HepG2 (cell line): ENCODE results near the gene ZMYND8. TPM values are rescaled to one million over a fixed set of nuclear protein-coding genes. Genes with fewer than 3 reads are reported as not detected.

Source experiments
- ATAC-seq: fragments of 200-7000 bp; cut with Tn5 transposase; 3 replicates; pipeline ENCODE4 v1.9.1; 2020; ENCODE audit warnings: mild to moderate bottlenecking, moderate library complexity
- BruUV-seq: library from RNA; stranded (reverse); fragments of 400-500 nt; replicated peaks from 2 replicates; lab custom pipeline; 2021; lab: Mats Ljungman, UMichigan
- CTCF ChIA-PET: fragments of 300-600 bp; formaldehyde crosslinking; extraction: SDS; loops from one replicate; lab custom pipeline; 2021; ENCODE audit warnings: low total read pairs, inconsistent platforms, low intra/inter-chr PET ratio; lab: Yijun Ruan, JAX
- POLR2A ChIA-PET: fragments of 350-600 bp; sonication (Branson Sonifier 250); formaldehyde crosslinking; loops from one replicate; lab custom pipeline; 2020; ENCODE audit warnings: antibody characterized with exemption, inconsistent platforms; lab: Yijun Ruan, JAX
- DNase-seq: peaks from one replicate; pipeline ENCODE4 v3.0.0-alpha.2; 2015; ENCODE audit warnings: low spot score
- FAIRE-seq: peaks from 3 replicates; lab custom pipeline; 2011; peaks lifted over from hg19 to GRCh38; lab: Jason Lieb, UNC
- H2AFZ ChIP-seq: one replicate; pipeline ENCODE4 v1.6.1; 2011; ENCODE audit warnings: low read length, inconsistent platforms
- H3K27ac ChIP-seq: fragments of 300-600 bp; 3 replicates; pipeline ENCODE4 v1.8.0; 2011; ENCODE audit warnings: mixed run types, mild to moderate bottlenecking, mixed read lengths, low read length, inconsistent platforms; ENCODE audit not compliant: insufficient read depth; ENCODE audit errors: extremely low read length
- H3K27me3 ChIP-seq, 2 experiments: fragments of 200-600 bp in 1 of 2; 2 replicates in 1 of 2; 3 replicates in 1 of 2; pipeline versions ENCODE4 v1.6.0 to v1.8.0; 2011; ENCODE audit warnings: low read length in 2 of 2, mild to moderate bottlenecking in 2 of 2, moderate library complexity in 2 of 2, inconsistent platforms in 1 of 2; ENCODE audit not compliant: insufficient read depth in 2 of 2, control insufficient read depth in 1 of 2
- H3K36me3 ChIP-seq, 2 experiments: fragments of 200-600 bp in 1 of 2; replicated peaks in 1 of 2; 2 replicates in 1 of 2; 3 replicates in 1 of 2; pipeline versions ENCODE4 v1.5.1 to v1.8.0; 2011; ENCODE audit warnings: low read length in 2 of 2, inconsistent platforms in 1 of 2; ENCODE audit not compliant: insufficient read depth in 2 of 2, control insufficient read depth in 1 of 2
- H3K4me1 ChIP-seq: 2 replicates; pipeline ENCODE4 v1.5.1; 2012; ENCODE audit warnings: low read length, inconsistent platforms; ENCODE audit not compliant: insufficient read depth
- H3K4me2 ChIP-seq: 2 replicates; pipeline ENCODE4 v1.6.0; 2011; ENCODE audit warnings: low read depth, low read length, inconsistent platforms
- H3K4me3 ChIP-seq, 3 experiments: fragments of 200-600 bp in 1 of 3; sonication (generic), shearing (Covaris generic) in 1 of 3; replicated peaks in 1 of 3; 2 replicates each; pipeline ENCODE4 v1.5.1; 2011 to 2016; ENCODE audit warnings: low read length in 3 of 3, inconsistent platforms in 2 of 3, low read depth in 2 of 3, mild to moderate bottlenecking in 2 of 3, control low read depth in 1 of 3, mixed read lengths in 1 of 3; ENCODE audit not compliant: insufficient read depth in 1 of 3
- H3K79me2 ChIP-seq: one replicate; pipeline ENCODE4 v1.6.1; 2011; ENCODE audit warnings: low read length, inconsistent platforms; ENCODE audit not compliant: insufficient read depth
- H3K9ac ChIP-seq: 2 replicates; pipeline ENCODE4 v1.6.0; 2011; ENCODE audit warnings: mild to moderate bottlenecking, low read depth, low read length, inconsistent platforms; ENCODE audit not compliant: insufficient read depth
- H3K9me3 ChIP-seq: 2 replicates; pipeline ENCODE4 v1.5.1; 2012; ENCODE audit warnings: mild to moderate bottlenecking, low read length
- H4K20me1 ChIP-seq: 2 replicates; pipeline ENCODE4 v1.6.0; 2011; ENCODE audit warnings: inconsistent platforms, mild to moderate bottlenecking, low read length, moderate library complexity; ENCODE audit not compliant: insufficient read depth
- ATF2 ChIP-seq: sonication (generic); formaldehyde crosslinking; IDR thresholded peaks from 2 replicates; pipeline ENCODE4 v1.4.0; 2020; ENCODE audit warnings: missing genetic modification reagents
- ATRX ChIP-seq: sonication (generic); formaldehyde crosslinking; IDR thresholded peaks from 2 replicates; pipeline ENCODE4 v1.4.0; 2020; ENCODE audit warnings: missing genetic modification reagents, borderline replicate concordance
- FOXO1 ChIP-seq: sonication (generic); formaldehyde crosslinking; IDR thresholded peaks from 2 replicates; pipeline ENCODE4 v1.4.0; 2020; ENCODE audit warnings: missing genetic modification reagents
- FOXP1 ChIP-seq, 2 experiments: fragments of 450-650 bp in 1 of 2; IDR thresholded peaks; 2 replicates each; pipeline ENCODE4 v1.6.1; 2017 to 2018; ENCODE audit warnings: antibody characterized with exemption in 1 of 2
- GMEB2 ChIP-seq: IDR thresholded peaks from 2 replicates; pipeline ENCODE4 v1.6.1; 2016; ENCODE audit warnings: missing biosample characterization, missing genetic modification reagents, low read depth
- HNRNPL ChIP-seq: fragments of 200-400 bp; formaldehyde crosslinking; IDR thresholded peaks from 2 replicates; pipeline ENCODE4 v1.6.1; 2017; ENCODE audit warnings: mild to moderate bottlenecking, low read depth, low read length
- ISL2 ChIP-seq: sonication (generic); formaldehyde crosslinking; IDR thresholded peaks from 2 replicates; pipeline ENCODE4 v1.5.0; 2020; ENCODE audit warnings: missing genetic modification reagents
- KLF6 ChIP-seq: IDR thresholded peaks from 2 replicates; pipeline ENCODE4 v1.8.0; 2016; ENCODE audit warnings: missing biosample characterization, missing genetic modification reagents
- MEF2D ChIP-seq: sonication (generic); formaldehyde crosslinking; IDR thresholded peaks from 2 replicates; pipeline ENCODE4 v1.5.1; 2020; ENCODE audit warnings: mild to moderate bottlenecking, missing genetic modification reagents
- MXD4 ChIP-seq: IDR thresholded peaks from 2 replicates; pipeline ENCODE4 v1.6.1; 2016; ENCODE audit warnings: mild to moderate bottlenecking, missing biosample characterization, missing genetic modification reagents
- SMAD3 ChIP-seq: sonication (generic); formaldehyde crosslinking; IDR thresholded peaks from 2 replicates; pipeline ENCODE4 v1.4.0; 2020; ENCODE audit warnings: missing genetic modification reagents
- SP1 ChIP-seq, 2 experiments: fragments of 450-650 bp in 1 of 2; sonication (generic) in 1 of 2; formaldehyde crosslinking in 1 of 2; IDR thresholded peaks; 2 replicates each; pipeline versions ENCODE4 v1.4.0 to v1.6.1; 2016 to 2020; ENCODE audit warnings: missing genetic modification reagents in 1 of 2
- SPEN ChIP-seq: sonication (generic); formaldehyde crosslinking; IDR thresholded peaks from 2 replicates; pipeline ENCODE4 v1.5.1; 2020; ENCODE audit warnings: low read depth, mild to moderate bottlenecking, missing genetic modification reagents
- U2AF1 ChIP-seq: fragments of 200-400 bp; formaldehyde crosslinking; optimal IDR thresholded peaks from 2 replicates; pipeline ENCODE3; 2017; ENCODE audit warnings: mild to moderate bottlenecking, low read depth, low read length
- ZBTB7A ChIP-seq: sonication (generic); formaldehyde crosslinking; IDR thresholded peaks from 2 replicates; pipeline ENCODE4 v1.8.0; 2022; ENCODE audit warnings: mild to moderate bottlenecking, missing genetic modification reagents
- ZFX ChIP-seq: sonication (generic); formaldehyde crosslinking; IDR thresholded peaks from 2 replicates; pipeline ENCODE4 v1.4.0; 2020; ENCODE audit warnings: mild to moderate bottlenecking, low read depth, missing genetic modification reagents, moderate library complexity
- ZNF180 ChIP-seq: sonication (generic); formaldehyde crosslinking; IDR thresholded peaks from 2 replicates; pipeline ENCODE4 v1.4.0; 2020; ENCODE audit warnings: low read depth, missing genetic modification reagents, borderline replicate concordance
- ZNF607 ChIP-seq: sonication (generic); formaldehyde crosslinking; IDR thresholded peaks from 2 replicates; pipeline ENCODE4 v1.5.1; 2020; ENCODE audit warnings: missing genetic modification reagents, mild to moderate bottlenecking, borderline replicate concordance
- ZSCAN9 ChIP-seq: IDR thresholded peaks from 2 replicates; pipeline ENCODE4 v1.6.1; 2016; ENCODE audit warnings: borderline replicate concordance
- WGBS: methylation state at CpG from one replicate; pipeline ENCODE4 v1.1.6; 2017; ENCODE audit warnings: low lambda C conversion rate; 5-methylcytosine and 5-hydroxymethylcytosine counted together
- in situ Hi-C: cut with HindIII; loops from 2 replicates; pipeline ENCODE4 v1.10.0; 2017; ENCODE audit warnings: low pct_unique_long_range_greater_than_20kb; ENCODE audit not compliant: extremely low pct_ligation_motif_present
- intact Hi-C: fragments of 100-400 bp; cut with micrococcal nuclease; formaldehyde crosslinking; loops from one replicate; pipeline ENCODE4 v1.10.0; 2022; ENCODE audit not compliant: unreplicated experiment
- polyA plus RNA-seq, 8 experiments: library from polyadenylated mRNA; depleted of rRNA in 3 of 8; stranded (reverse) in 7 of 8; unstranded in 1 of 8; fragments of >200 nt; fragmentation: Illumina TruSeq in 4 of 8; extraction: Trizol in 4 of 8; gene quantifications; 2 replicates each; pipeline versions ENCODE4 v1.2.1 to v1.2.3, GENCODE V29; 2011 to 2016; ENCODE audit warnings: low read depth in 4 of 8, missing spikeins in 1 of 8, mixed read lengths in 1 of 8; ENCODE audit not compliant: insufficient read depth in 1 of 8
- total RNA-seq, 5 experiments: library from RNA; depleted of rRNA; stranded (reverse); fragments of >200 nt; fragmentation: Illumina TruSeq; extraction: Trizol; gene quantifications; 2 replicates each; pipeline ENCODE4 v1.2.3, GENCODE V29; 2016; ENCODE audit warnings: low read depth in 1 of 5
- TF ChIP-seq, protein P1 (sequence below): sonication (generic); formaldehyde crosslinking; IDR thresholded peaks from 2 replicates; pipeline ENCODE4 v1.4.0; 2020; ENCODE audit warnings: missing genetic modification reagents
- TF ChIP-seq, protein P2 (sequence below): sonication (generic); formaldehyde crosslinking; IDR thresholded peaks from 2 replicates; pipeline ENCODE4 v1.4.0; 2020; ENCODE audit warnings: missing genetic modification reagents
- TF ChIP-seq, protein P3 (sequence below): sonication (generic); formaldehyde crosslinking; IDR thresholded peaks from 2 replicates; pipeline ENCODE4 v1.4.0; 2020; ENCODE audit warnings: mild to moderate bottlenecking, missing genetic modification reagents

The ZMYND8 gene
- total and polyA plus RNA-seq, 2 of the 13 experiments (the other 11 are each of a cell fraction or from before 2014, with no cell fraction given), result 53.9 to 84.7 TPM

- 30% methylated on average over 10 of the region's 10 CpGs for WGBS
- H3K27ac ChIP-seq, result peak overlapping the region; percentile 99
- H3K9ac ChIP-seq, result peak overlapping the region; percentile 99
- ChIA-PET CTCF (no interaction called here), POLR2A (interaction anchor here (0.8 to 13.6 kb wide), 8 partner anchors 9 to 149 kb away, joined by 3 to 624 read pairs (median 4); no protein-coding TSS in a partner anchor)
- H3K36me3 ChIP-seq, result peaks cover 12 to 49% of the 10 kb centered on the region in 2 experiments
- BruUV-seq, result no TSS peak
- H3K4me3 ChIP-seq, result peak overlapping the region; percentile 46 to 81 (median 73)
- H3K27me3 ChIP-seq, result no peaks in the 10 kb centered on the region; a peak in 1 of 5 replicates
- no peak overlapping the region for H2AFZ ChIP-seq
- in situ Hi-C loops (no loop called here), intact Hi-C loops (loop anchor here (2.0 kb wide), 1 partner anchor 17 kb away; no protein-coding TSS in a partner anchor)
- H3K9me3 ChIP-seq, result no peaks in the 10 kb centered on the region
- ATAC-seq, result no peak
- peak overlapping the region; percentile 91 for H3K4me2 ChIP-seq
- no peak for DNase-seq
- no peak for FAIRE-seq
- H3K4me1 ChIP-seq, result peaks cover 82% of the 10 kb centered on the region
- peaks cover 99% of the 10 kb centered on the region for H3K79me2 ChIP-seq
- H4K20me1 ChIP-seq, result peaks cover 63% of the 10 kb centered on the region
- TF ChIP-seq SMAD3 (no peak), ATF2 (CRISPR knock-in tag) (no peak), ZFX (no peak), ZNF180 (CRISPR knock-in tag) (no peak), ISL2 (CRISPR knock-in tag) (no peak; the same call in 1 of the 2 replicates), FOXP1 (IDR thresholded peaks at IDR 0.05) (no peak), FOXP1 (CRISPR knock-in tag; IDR thresholded peaks at IDR 0.05) (no peak), HNRNPL (no peak), SPEN (no peak), ZSCAN9 (CRISPR knock-in tag) (no peak), FOXO1 (no peak), ATRX (CRISPR knock-in tag) (no peak), ZNF607 (CRISPR knock-in tag) (no peak), MEF2D (CRISPR knock-in tag) (no peak), ZBTB7A (CRISPR knock-in tag) (no peak), MXD4 (CRISPR knock-in tag) (peak; percentile 10; the same call in 1 of the 2 replicates), SP1 (IDR thresholded peaks at IDR 0.05) (no peak), SP1 (CRISPR knock-in tag; IDR thresholded peaks at IDR 0.05) (no peak), U2AF1 (no peak), GMEB2 (CRISPR knock-in tag) (no peak), KLF6 (CRISPR knock-in tag) (no peak)
- TF ChIP-seq, protein P1, sequence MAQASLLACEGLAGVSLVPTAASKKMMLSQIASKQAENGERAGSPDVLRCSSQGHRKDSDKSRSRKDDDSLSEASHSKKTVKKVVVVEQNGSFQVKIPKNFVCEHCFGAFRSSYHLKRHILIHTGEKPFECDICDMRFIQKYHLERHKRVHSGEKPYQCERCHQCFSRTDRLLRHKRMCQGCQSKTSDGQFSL, result no peak
- TF ChIP-seq, protein P2, sequence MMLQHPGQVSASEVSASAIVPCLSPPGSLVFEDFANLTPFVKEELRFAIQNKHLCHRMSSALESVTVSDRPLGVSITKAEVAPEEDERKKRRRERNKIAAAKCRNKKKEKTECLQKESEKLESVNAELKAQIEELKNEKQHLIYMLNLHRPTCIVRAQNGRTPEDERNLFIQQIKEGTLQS (CRISPR knock-in tag), result no peak
- TF ChIP-seq, protein P3, sequence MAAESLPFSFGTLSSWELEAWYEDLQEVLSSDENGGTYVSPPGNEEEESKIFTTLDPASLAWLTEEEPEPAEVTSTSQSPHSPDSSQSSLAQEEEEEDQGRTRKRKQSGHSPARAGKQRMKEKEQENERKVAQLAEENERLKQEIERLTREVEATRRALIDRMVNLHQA, result no peak
Observed at GRCh38 chr20:47351643-47352331, 4.7 kb downstream of the ZMYND8 start.
